HCT116 (cell line): ENCODE data around the gene ASRGL1.

Experiments
- EZH2 ChIP-seq: fragments of 200-600 bp; sonication (generic); IDR thresholded peaks from 2 replicates; pipeline ENCODE4 v1.6.1; 2017; ENCODE audit warnings: antibody characterized with exemption, mixed run types
- POLR2A ChIP-seq: IDR thresholded peaks from 2 replicates; pipeline ENCODE4 v1.7.0; 2011; ENCODE audit warnings: borderline replicate concordance; ENCODE audit not compliant: insufficient read depth, insufficient read length; ENCODE audit errors: extremely low read depth
- YY1 ChIP-seq: IDR thresholded peaks from 2 replicates; pipeline ENCODE4 v1.6.1; 2011; ENCODE audit warnings: low read length, low read depth, moderate library complexity, mild to moderate bottlenecking; ENCODE audit not compliant: insufficient replicate concordance; ENCODE audit errors: extremely low read depth
- ZFX ChIP-seq: fragments of 450-650 bp; IDR thresholded peaks from 2 replicates; pipeline ENCODE4 v1.6.1; 2017
- TF ChIP-seq, protein P1 (sequence below), 3 experiments: fragments of 200-600 bp in 1 of 3; sonication (generic) in 1 of 3; IDR thresholded peaks in 2 of 3; conservative IDR thresholded peaks in 1 of 3; 2 replicates each; pipeline ENCODE4 v1.5.1; 2012 to 2017; ENCODE audit warnings: low read depth in 2 of 3, low read length in 2 of 3, antibody characterized with exemption in 1 of 3, borderline replicate concordance in 1 of 3, control low read depth in 1 of 3, mild to moderate bottlenecking in 1 of 3, mixed read lengths in 1 of 3, mixed run types in 1 of 3, moderate library complexity in 1 of 3; ENCODE audit not compliant: insufficient read depth in 1 of 3
- TF ChIP-seq, protein P2 (sequence below): IDR thresholded peaks from 2 replicates; pipeline ENCODE4 v1.6.1; 2012; ENCODE audit warnings: low read depth
- TF ChIP-seq, protein P3 (sequence below): IDR thresholded peaks from 2 replicates; pipeline ENCODE4 v1.6.1; 2012

DNA sequence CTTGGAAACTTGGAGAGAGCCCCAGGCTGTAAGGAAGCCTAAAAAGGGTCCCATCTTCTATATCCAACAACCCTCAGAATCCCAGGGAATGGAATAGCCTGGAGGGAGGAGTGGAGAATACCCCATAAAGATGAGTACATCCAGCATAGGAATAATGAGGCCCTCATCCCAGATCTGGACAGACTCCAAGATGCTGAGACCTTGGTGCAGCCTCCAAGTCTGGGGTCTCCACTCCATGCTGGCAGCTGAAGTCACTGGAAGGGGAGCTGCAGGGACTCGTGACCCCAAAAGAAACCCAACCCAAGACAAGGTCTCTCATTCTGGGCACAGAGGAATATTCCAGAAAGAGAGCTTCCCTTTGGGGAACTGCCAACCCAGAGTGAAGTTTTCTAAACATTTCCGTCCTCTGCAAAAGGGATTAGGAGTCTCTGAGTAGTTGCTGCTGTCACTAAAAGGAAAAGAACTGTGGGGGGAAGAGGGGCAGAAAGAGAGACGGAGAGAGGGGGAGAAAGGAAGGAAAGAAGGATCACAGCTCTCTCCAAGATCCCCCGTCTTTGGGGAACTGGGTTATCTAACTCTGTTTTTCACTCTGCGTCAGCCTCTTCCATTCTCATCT, 82.2 kb downstream of the ASRGL1 start:
- TF ChIP-seq, protein P1, sequence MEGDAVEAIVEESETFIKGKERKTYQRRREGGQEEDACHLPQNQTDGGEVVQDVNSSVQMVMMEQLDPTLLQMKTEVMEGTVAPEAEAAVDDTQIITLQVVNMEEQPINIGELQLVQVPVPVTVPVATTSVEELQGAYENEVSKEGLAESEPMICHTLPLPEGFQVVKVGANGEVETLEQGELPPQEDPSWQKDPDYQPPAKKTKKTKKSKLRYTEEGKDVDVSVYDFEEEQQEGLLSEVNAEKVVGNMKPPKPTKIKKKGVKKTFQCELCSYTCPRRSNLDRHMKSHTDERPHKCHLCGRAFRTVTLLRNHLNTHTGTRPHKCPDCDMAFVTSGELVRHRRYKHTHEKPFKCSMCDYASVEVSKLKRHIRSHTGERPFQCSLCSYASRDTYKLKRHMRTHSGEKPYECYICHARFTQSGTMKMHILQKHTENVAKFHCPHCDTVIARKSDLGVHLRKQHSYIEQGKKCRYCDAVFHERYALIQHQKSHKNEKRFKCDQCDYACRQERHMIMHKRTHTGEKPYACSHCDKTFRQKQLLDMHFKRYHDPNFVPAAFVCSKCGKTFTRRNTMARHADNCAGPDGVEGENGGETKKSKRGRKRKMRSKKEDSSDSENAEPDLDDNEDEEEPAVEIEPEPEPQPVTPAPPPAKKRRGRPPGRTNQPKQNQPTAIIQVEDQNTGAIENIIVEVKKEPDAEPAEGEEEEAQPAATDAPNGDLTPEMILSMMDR (IDR thresholded peaks at IDR 0.05 in 2 of 3, conservative IDR thresholded peaks at IDR 0.05 in 1 of 3; ENCODE audit: borderline replicate concordance in 1 of 3, insufficient read depth in 1 of 3, low read depth in 2 of 3, low read length in 2 of 3) = no peak
- TF ChIP-seq YY1 (no peak), ZFX (no peak), EZH2 (no peak), POLR2A (no peak)
- TF ChIP-seq, protein P2, sequence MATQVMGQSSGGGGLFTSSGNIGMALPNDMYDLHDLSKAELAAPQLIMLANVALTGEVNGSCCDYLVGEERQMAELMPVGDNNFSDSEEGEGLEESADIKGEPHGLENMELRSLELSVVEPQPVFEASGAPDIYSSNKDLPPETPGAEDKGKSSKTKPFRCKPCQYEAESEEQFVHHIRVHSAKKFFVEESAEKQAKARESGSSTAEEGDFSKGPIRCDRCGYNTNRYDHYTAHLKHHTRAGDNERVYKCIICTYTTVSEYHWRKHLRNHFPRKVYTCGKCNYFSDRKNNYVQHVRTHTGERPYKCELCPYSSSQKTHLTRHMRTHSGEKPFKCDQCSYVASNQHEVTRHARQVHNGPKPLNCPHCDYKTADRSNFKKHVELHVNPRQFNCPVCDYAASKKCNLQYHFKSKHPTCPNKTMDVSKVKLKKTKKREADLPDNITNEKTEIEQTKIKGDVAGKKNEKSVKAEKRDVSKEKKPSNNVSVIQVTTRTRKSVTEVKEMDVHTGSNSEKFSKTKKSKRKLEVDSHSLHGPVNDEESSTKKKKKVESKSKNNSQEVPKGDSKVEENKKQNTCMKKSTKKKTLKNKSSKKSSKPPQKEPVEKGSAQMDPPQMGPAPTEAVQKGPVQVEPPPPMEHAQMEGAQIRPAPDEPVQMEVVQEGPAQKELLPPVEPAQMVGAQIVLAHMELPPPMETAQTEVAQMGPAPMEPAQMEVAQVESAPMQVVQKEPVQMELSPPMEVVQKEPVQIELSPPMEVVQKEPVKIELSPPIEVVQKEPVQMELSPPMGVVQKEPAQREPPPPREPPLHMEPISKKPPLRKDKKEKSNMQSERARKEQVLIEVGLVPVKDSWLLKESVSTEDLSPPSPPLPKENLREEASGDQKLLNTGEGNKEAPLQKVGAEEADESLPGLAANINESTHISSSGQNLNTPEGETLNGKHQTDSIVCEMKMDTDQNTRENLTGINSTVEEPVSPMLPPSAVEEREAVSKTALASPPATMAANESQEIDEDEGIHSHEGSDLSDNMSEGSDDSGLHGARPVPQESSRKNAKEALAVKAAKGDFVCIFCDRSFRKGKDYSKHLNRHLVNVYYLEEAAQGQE = no peak
- TF ChIP-seq, protein P3, sequence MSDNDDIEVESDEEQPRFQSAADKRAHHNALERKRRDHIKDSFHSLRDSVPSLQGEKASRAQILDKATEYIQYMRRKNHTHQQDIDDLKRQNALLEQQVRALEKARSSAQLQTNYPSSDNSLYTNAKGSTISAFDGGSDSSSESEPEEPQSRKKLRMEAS = no peak
